SKM-1 treated with dmso at 0.1 percent for 144 hours (cell line): ENCODE data around the gene HECW1.
"Not testable (repeated sequence)": the region's sequence is repeated elsewhere in the genome, so short reads cannot be mapped to it uniquely, and the experiment has no call there.

ENCODE experiments used
- DNase-seq: peaks from one replicate; lab custom pipeline; 2025; ENCODE audit not compliant: unreplicated experiment; lab: John Stamatoyannopoulos, UW

The HECW1 gene

DNA sequence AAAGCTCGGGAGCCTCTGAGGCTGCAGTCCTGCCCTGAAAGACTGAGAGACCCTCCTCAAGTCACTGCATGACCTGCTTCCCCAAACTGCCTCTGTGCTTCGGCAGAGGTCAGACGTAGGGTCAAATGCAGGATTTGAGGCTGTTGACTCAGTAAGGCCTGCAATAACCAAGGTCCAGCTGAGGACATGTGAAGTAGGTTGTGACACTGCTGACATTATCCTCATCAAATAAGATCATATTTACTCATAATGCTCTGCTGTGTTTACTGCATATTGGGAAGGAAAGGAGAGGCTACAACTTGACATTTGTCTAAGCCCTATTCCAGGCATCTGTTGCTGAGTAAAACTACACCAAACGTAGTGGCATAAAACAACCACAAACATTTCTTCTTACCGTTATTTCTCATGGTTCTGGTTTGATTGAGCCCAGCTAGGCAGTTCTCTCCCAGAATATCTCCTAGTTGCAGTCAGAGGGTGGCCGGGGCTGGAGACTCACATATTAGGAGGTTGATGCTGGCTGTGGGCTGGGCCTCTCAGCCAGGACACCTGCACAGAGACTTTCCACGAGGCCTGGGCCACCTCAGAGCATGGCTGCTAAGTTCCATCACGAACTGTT is 348.4 kb downstream of the HECW1 start:
- DNase-seq: no peak

DNA sequence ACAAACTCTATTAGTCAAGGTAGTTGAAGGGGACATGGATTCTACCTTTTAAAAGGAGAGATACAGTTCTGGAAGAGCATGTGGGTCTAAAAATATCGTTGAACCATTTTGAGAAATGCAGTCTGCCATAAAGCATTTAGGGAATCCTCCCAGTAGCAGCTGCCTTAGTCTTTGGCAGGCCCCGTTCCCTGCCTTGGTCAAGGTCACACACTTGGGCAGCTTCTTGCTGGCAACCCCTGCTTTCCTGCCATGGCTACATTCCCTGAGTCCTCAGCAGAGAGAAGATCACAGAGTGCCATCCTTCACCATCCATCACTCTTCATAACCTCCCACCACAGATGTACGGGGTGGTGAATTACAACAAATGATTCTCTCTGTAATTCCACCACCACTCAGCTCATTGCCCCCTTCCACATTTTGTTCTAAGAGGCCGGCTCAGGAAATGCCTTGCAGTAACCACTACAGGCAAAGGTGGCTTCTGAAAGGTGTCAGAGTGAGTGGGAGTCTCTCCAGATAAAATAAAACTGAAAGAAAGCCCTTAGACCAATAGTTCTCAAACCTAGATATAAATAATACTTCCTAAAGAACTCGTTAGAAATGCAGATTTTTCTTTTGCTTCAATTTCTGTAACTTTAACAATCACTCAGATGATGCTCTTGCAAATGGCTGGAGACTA is 349.0 kb downstream of the HECW1 start:
- DNase-seq: no peak

DNA sequence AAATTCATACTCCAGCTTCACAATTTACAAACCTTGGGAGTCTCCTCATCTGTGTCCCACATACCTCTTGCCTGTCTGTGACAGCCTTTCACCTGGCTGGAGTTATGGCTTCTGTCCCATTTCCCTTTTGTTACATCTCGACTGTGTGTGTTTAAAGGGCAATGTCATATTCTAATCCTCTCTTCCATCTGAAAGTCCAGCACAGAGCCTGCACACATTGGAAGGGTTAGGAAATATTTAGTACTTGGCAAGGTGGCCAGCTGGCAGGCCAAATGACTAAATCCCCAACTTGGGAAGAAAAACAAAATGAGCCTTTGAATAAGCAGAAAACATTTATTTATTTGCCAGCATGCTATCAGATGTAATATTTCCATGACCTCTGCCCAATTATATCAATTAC is 350.4 kb downstream of the HECW1 start:
- no peak for DNase-seq

DNA sequence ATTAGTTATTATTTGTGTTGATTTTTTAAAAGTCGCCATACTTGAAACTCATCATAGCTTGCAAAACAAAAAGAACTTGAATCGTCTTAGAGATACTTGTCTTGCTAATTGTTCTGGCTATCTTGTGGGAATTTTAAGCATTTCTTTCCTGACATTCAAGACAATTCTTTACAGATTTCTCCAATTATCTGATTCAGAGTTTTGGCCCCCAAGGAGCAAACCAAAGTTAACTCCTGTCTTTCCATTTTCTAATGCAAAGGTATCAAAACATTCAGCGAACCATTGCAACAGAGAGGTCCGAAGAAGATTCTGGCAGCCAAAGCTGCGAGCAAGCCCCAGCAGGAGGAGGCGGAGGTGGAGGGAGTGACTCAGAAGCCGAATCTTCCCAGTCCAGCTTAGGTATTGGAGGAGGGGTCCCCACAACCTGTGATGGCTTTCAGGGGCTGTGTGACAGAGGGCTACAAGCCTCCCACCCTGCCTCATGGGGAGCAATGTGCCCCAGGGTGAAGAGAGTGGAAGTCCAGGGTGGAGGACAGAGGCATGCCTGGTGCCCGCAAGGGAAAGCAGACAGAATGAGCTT is 351.0 kb downstream of the HECW1 start:
- no peak for DNase-seq

DNA sequence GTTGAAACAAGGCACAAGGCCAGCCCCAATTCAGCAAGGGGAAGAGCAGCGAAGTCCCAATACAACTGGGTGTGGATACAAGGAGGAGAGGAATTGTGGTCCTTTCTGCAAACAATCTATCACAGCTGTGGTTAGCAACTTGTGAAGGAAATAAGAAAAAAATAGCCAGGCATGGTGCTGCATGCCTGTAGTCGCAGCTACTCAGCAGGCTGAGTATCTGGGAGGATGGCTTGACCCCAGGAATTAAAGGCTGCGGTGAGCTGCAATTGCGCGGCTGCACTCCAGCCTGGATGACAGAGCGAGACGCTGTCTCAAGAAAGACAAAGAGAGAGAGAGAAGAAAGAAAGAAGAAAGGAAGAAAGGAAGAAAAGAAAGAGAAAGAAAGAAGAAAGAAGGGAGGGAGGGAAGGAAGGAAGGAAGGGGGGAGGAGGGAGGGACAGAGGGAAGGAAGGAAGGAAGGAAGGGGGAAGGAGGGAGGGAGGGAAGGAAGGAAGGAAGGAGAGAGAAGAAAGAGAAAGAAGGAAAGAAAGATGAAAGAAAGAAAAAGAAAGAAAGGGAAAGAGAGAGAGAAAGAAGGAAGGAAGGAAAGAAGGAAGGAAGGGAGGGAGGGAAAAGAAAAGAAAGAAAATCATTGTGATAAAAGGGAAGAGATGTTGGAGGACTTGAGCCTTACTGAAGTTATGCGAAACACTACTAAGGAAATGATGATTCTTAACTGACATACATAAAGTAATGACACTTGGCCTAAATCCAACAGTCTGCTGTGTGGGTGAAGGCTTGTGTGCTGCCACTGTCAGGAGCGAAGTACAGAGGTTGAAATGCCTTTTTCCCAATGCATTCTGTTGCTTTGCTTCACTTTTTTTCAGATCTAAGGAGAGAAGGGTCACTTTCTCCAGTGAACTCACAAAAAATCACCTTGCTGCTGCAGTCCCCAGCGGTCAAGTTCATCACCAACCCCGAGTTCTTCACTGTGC is 353.4 kb downstream of the HECW1 start:
- DNase-seq: no peak

DNA sequence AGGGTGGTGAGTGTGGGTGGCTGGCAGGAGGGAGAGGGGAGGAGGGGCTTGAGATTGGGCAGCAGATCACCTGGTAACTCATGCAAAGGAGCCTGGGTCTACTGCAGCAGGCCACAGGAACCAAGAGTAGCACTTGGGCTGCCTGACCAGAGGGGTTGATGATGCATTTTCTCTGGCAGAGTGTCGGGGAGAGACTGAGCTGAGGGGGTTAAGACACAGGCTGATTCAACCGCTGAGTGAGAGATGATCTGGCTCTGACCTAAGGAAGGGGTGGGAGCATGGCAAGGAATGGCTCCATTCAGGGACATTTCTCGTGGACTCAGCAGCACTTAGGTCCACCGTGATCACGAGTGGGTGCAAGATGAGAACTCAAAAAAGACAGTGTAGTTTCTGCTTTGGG is 355.0 kb downstream of the HECW1 start:
- no peak for DNase-seq

DNA sequence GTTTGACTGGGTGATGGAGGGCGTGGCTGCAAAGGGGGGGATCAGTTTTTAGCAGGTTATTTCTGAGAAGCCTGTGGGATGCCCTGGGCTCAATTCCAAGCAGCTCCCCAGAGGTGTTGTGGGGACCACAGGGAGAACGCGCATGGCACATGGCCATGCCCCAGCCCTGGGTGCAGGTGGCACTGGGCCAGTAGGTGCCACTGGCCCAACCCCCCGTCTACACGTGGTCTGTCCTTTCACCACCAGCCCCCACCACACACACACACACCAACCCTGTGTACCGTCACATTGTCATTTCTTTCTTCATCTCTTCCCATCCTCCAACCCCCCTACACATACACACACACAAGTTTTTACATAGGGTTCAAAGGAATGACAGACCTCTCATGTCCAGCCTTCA is 355.4 kb downstream of the HECW1 start:
- no peak for DNase-seq

DNA sequence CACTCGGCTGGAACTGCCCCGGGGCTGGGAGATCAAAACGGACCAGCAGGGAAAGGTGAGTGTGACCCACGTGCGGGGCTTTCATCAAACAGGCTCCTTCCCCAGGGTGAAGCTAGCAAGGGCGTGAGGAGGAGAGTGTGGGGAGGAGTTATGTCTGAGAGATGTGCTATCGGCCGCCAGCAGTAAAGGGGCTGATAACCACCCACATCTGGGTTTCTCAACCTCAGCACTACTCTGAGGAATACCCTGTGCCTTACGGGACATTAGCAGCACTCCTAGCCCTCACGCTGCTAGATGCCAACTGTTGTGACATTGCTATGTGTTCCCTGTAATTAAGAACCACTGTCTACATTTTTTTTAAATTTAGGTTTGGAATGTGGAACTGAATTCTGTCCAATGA is 356.6 kb downstream of the HECW1 start:
- DNase-seq: no peak

DNA sequence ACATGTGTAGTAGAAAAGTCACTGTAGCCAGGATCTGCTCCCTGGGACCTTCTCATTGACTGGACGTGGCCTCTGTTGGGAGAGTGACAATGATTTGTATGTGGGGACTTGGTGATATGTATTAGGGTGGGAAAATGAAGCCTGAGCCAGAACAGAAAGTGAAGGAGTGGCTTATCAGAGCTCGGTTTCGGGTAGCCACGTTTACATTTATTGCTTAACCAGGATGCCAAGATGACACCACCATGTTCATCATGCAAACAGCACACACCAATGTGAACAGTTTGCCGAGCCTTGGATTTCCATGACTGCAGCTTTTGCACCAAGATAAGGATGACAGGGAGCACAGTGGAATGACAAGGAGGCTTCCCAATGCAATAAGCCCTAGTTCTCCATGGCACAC is 357.7 kb downstream of the HECW1 start:
- no peak for DNase-seq

DNA sequence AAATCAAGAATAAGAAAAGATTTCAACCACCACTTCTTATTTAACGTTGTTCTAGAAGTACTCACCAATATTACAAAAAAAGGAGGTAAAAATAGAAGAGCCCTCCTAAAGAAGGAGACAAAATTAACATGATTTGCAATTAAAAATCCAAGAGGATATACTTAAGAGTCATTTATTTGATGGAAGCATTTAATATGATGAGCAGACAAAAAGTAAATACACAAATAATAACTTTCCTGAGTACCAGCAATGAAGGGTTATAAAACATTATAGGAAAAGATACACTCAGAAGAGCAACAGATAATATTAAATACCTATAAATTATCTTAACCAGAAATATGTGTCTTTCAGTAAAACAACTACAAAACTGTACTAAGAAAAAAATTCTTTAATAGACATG is 363.5 kb downstream of the HECW1 start:
- DNase-seq: no peak

DNA sequence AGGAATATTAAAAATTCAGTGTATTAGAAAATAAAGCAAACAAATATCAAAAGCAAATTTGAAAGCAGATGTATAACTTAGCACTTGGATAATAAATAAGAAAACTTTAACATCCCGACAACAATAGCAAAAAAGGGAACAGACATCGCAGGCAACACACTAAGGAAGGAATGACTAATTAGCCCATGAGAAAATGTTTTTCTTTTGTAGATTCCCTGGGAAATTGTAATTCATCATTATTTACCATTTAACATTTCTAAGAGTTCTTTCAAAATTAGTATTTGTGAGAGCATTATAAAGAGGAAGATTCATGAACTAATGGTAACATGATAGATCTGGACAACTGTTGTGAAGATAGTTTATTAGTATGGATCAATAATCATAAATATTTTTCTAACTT is 364.4 kb downstream of the HECW1 start:
- DNase-seq: no peak

DNA sequence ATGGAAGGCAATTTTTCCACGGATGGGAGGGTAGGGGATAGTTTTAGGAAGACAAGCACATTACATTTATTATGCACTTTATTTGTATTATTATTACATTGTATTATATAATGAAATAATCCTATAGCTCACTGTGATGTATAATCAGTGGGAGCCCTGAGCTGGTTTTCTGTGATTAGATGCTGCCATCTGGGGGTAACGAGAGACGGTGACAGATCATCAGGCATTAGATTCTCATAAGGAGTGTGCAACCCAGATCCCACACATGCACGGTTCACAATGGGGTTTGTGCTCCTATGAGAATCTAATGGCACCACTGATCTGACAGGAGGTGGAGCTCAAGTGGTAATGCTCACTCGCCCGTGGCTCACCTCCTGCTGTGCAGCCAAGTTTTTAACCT is 366.6 kb downstream of the HECW1 start:
- DNase-seq: no peak

DNA sequence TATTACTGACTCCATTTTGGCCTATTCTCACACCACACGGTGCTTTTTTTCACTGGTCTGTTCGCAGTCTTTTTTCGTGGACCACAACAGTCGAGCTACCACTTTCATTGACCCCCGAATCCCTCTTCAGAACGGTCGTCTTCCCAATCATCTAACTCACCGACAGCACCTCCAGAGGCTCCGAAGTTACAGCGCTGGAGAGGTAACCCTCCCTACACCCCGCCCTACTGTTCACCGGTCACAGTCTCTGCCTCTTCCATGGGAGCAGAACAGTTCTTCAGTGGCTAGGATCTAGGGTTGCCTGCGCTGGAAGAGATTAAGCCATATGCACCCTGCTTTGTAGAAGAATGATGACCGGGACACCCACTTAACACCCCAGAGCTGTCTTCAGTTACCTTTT is 367.1 kb downstream of the HECW1 start:
- DNase-seq: no peak

DNA sequence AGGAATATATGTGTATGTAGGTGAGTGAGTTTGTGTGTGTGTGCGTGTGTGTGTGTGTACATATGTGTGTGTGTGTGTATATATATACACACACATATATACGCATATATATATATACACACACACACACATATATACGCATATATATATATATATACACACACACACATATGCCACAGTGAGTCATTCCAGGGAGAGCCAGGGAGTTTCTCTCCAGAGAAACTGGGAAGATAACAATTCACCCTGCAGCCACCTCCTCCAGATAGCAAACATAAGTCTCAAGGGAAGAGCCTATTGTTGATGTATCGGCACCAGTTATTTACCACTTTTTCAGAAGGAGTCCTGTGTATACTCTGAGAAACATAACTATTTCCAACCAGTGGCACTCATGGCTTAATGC is 368.1 kb downstream of the HECW1 start:
- DNase-seq: no peak

DNA sequence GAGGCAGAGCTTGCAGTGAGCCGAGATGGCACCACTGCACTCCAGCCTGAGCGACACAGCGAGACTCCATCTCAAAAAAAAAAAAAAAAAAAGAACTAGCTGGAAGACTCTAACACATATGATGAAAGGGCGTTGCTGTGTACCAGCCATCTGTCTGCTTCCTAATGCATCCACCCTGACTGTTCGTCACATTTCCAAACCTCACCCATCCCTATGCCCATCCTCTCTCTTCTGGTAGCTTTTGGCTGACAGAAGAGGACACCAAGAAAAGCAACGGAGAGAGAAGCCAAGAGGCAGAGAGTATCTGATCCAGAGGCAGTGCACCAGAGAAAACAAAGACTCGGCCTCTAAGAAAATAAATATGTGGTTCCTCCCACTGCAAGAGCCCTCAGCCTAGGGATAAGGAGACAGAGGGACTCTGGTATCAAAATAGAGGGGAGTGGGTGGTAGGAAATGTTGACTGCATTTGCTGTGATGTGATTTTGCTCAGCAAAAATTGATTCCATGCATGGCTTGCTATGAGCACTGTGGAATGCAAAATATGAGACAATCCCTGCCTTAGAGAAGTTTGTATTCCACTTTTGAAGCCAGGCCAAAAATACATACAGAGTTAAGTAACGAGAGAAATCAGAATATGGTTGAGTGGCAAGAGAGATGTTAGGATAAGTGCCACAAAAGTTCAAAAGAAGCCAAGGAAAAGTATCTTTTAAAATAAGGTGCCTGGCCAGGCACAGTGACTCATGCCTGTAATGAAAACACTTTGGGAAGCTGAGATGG is 369.6 kb downstream of the HECW1 start:
- DNase-seq: no peak

DNA sequence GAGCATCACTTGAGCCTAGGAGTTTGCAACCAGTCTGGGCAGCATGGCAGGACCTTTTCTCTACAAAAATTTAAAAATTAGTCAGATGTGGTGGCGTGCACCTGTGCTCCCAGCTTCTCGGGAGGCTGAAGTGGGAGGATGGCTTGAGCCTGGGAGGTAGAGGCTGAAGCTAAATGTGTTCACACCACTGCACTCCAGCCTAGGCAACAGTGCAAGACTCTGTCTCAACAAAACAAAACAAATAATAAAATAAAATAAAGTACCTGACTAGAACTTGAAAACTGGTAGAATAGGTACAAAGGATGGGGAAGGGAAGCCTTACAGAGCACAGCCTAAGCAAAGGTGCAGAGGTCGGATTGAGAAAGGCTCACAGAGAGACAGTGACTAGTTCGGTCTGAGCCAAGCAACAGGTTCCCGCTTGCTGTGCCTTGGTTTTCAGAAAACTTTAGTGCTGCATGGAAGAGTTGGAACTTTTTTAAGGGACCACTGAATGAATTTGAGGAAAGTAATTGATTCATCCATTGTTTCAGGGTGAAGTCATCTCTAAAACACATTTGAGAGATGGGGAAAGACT is 370.3 kb downstream of the HECW1 start:
- DNase-seq: no peak

DNA sequence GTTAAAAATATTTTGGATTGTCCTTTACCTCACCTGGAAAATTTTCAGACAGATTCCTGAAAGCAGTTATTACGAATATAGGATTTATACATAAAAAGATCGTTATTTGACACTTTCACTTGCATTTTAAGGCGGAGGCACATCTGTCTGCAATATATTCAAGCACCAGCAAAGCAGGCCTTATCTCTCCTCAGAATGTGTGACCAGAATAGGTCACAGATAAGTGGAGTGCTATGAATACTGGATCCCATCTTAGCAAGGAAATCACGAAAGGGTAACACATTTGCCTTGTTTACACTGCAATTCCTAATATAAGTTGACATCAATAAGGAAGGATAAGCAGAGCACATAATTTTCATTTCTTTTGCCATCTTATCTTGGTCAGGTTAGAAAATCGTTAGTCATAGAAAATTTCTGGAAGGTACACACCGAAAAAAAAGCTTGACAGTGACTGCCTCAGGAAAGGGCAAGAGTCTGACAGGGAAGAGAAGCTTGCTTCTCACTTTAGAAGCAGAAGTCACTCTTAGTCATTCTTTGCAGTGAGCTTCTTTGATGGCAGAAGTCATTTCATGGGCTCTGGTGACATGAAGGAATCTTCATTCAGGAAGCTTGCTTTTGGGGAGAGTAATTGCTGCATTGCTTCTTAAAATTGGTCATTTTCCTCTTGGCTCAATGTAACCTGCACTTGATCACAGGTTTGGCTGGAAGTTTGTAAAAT is 372.4 kb downstream of the HECW1 start:
- no peak for DNase-seq

DNA sequence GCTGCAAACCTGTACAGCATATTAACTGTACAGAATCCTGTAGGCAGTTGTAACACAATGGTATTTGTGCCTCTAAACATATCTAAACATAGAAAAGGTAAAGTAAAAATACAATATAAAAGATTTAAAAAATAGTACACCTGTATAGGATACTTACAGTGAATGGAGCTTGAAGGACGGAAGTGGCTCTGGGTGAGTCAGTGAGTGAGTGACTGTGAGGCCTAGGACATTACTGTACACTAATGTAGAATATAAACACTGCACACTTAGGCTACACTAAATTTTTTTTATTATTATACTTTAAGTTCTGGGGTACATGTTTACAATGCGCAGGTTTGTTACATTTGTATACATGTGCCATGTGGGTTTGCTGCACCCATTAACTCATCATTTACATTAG is 373.1 kb downstream of the HECW1 start:
- no peak for DNase-seq

DNA sequence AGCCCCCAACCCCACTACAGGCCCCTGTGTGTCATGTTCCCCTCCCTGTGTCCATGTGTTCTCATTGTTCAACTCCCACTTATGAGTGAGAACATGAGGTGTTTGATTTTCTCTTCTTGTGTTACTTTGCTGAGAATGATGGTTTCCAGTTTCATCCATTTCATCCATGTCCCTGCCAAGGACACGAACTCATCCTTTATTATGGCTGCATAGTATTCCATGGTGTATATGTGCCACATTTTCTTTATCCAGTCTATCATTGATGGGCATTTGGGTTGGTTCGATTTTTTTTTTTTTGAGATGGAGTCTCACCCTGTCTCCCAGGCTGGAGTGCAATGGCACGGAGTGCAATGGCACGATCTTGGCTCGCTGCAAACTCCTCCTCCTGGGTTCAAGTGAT is 373.6 kb downstream of the HECW1 start:
- DNase-seq: not testable (repeated sequence)

DNA sequence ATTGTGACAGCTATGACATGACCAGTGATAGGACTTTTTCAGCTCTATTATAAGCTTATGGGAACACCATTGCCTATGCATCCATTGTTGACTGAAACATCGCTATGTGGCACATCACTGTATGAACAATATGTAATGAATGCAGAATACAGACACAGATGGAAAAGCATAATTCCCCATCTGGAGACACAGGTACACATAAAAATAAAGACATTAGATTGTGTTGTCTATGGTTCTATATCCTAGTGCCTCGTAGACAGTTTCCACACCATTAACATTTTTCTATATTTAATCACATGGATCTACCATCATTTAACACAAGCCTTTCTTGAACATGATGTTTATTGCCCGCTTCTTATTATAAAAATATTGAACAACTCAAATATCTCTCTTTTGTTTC is 374.2 kb downstream of the HECW1 start:
- no peak for DNase-seq
